Neural cell (in vitro differentiated cells): ENCODE results near the gene CRLF2. TPM values are rescaled to one million over a fixed set of nuclear protein-coding genes. Genes with fewer than 3 reads are reported as not detected.

ENCODE experiments used
- H2AFZ ChIP-seq: fragments of 200-600, 300-800 bp; sonication (generic), shearing (Covaris generic); 2 replicates; pipeline ENCODE4 v1.6.0; 2014; ENCODE audit warnings: low read depth, mild to moderate bottlenecking, antibody characterized with exemption, low read length, moderate library complexity
- H3F3A ChIP-seq: fragments of 200-600 bp; shearing (Covaris generic); 2 replicates; pipeline ENCODE4 v1.6.1; 2016; ENCODE audit warnings: mild to moderate bottlenecking, moderate library complexity, mixed read lengths, antibody characterized with exemption, low read length; ENCODE audit not compliant: insufficient read depth, poor library complexity, severe bottlenecking
- H3K27ac ChIP-seq: fragments of 200-600, 300-800 bp; sonication (generic), shearing (Covaris generic); 2 replicates; pipeline ENCODE4 v1.5.1; 2014; ENCODE audit warnings: mild to moderate bottlenecking, low read length, moderate library complexity
- H3K27me3 ChIP-seq: fragments of 300-800, 200-600 bp; sonication (generic), shearing (Covaris generic); 2 replicates; pipeline ENCODE4 v1.6.0; 2014; ENCODE audit warnings: mild to moderate bottlenecking, low read depth, low read length, moderate library complexity; ENCODE audit not compliant: insufficient read depth
- H3K36me3 ChIP-seq: fragments of 300-800, 200-600 bp; sonication (generic), shearing (Covaris generic); 2 replicates; pipeline ENCODE4 v1.5.1; 2014; ENCODE audit warnings: mild to moderate bottlenecking, antibody characterized with exemption, low read length, moderate library complexity; ENCODE audit not compliant: insufficient read depth
- H3K4me2 ChIP-seq: fragments of 300-800, 200-600 bp; sonication (generic), shearing (Covaris generic); 2 replicates; pipeline ENCODE4 v1.6.0; 2014; ENCODE audit warnings: mild to moderate bottlenecking, low read length
- H3K4me3 ChIP-seq: fragments of 300-800, 200-600 bp; sonication (generic), shearing (Covaris generic); 2 replicates; pipeline ENCODE4 v1.5.1; 2014; ENCODE audit warnings: mild to moderate bottlenecking, low read length, moderate library complexity
- H3K79me2 ChIP-seq: fragments of 200-600 bp; shearing (Covaris generic); replicated peaks from 2 replicates; pipeline ENCODE4 v1.6.0; 2014; ENCODE audit warnings: mild to moderate bottlenecking, low read length, moderate library complexity; ENCODE audit not compliant: insufficient read depth
- H3K9ac ChIP-seq: fragments of 300-800, 200-600 bp; sonication (generic), shearing (Covaris generic); 2 replicates; pipeline ENCODE4 v1.6.1; 2016; ENCODE audit warnings: mild to moderate bottlenecking, low read length, mixed read lengths
- H3K9me2 ChIP-seq: fragments of 200-600 bp; shearing (Covaris generic); 2 replicates; pipeline ENCODE4 v1.6.1; 2016; ENCODE audit warnings: mild to moderate bottlenecking, low read length, mixed read lengths; ENCODE audit not compliant: insufficient read depth
- H3K9me3 ChIP-seq: fragments of 200-600, 300-800 bp; sonication (generic), shearing (Covaris generic); 2 replicates; pipeline ENCODE4 v1.6.1; 2016; ENCODE audit warnings: mild to moderate bottlenecking, mixed run types, low read length, moderate library complexity, mixed read lengths
- H4K20me1 ChIP-seq: fragments of 200-600 bp; shearing (Covaris generic); 2 replicates; pipeline ENCODE4 v1.6.1; 2016; ENCODE audit warnings: mild to moderate bottlenecking, mixed run types; ENCODE audit not compliant: insufficient read depth
- CTCF ChIP-seq: fragments of 450-650 bp; IDR thresholded peaks from 2 replicates; pipeline ENCODE4 v1.5.1; 2014; ENCODE audit warnings: antibody characterized with exemption, mild to moderate bottlenecking, moderate library complexity; ENCODE audit not compliant: poor library complexity, severe bottlenecking
- EP300 ChIP-seq: fragments of 450-650 bp; conservative IDR thresholded peaks from 2 replicates; pipeline ENCODE4 v1.6.1; 2014; ENCODE audit warnings: antibody characterized with exemption, mild to moderate bottlenecking, moderate library complexity; ENCODE audit not compliant: poor library complexity, severe bottlenecking
- EZH2 ChIP-seq: fragments of 200-600, 300-800 bp; shearing (Covaris generic), sonication (generic); IDR thresholded peaks from 2 replicates; pipeline ENCODE4 v1.6.1; 2014; ENCODE audit warnings: antibody characterized with exemption, low read length, borderline replicate concordance, mild to moderate bottlenecking; ENCODE audit not compliant: insufficient read depth, poor library complexity, severe bottlenecking
- MXI1 ChIP-seq: fragments of 450-650 bp; conservative IDR thresholded peaks from 2 replicates; pipeline ENCODE4 v1.6.1; 2014; ENCODE audit warnings: antibody characterized with exemption, mild to moderate bottlenecking; ENCODE audit not compliant: poor library complexity, severe bottlenecking
- POLR2AphosphoS5 ChIP-seq: IDR thresholded peaks from 2 replicates; pipeline ENCODE4 v1.6.1; 2012
- RAD21 ChIP-seq: fragments of 450-650 bp; conservative IDR thresholded peaks from 2 replicates; pipeline ENCODE4 v1.6.1; 2014; ENCODE audit warnings: antibody characterized with exemption, mild to moderate bottlenecking, moderate library complexity
- REST ChIP-seq: IDR thresholded peaks from 2 replicates; pipeline ENCODE4 v1.6.1; 2012; ENCODE audit warnings: borderline replicate concordance
- SMC3 ChIP-seq: fragments of 450-650 bp; conservative IDR thresholded peaks from 2 replicates; pipeline ENCODE4 v1.6.1; 2014; ENCODE audit warnings: antibody characterized with exemption, mild to moderate bottlenecking, moderate library complexity; ENCODE audit not compliant: poor library complexity
- TAF1 ChIP-seq: IDR thresholded peaks from 2 replicates; pipeline ENCODE4 v1.6.1; 2012; ENCODE audit warnings: low read depth
- polyA plus RNA-seq: library from polyadenylated mRNA; depleted of rRNA; stranded (reverse); fragments of >200 nt; gene quantifications from 2 replicates; pipeline ENCODE4 v1.2.3, GENCODE V29; 2014

The CRLF2 gene
- polyA plus RNA-seq, 1 donor from 2014 or later = not detected

GRCh38 chrX:1190596-1191145 is 21.8 kb downstream of the CRLF2 start:
- Histone ChIP-seq H3K9me2 (no peaks in the 10 kb centered on the region), H3K27me3 (no peaks in the 10 kb centered on the region), H3K36me3 (no peaks in the 10 kb centered on the region), H3K4me3 (no peak overlapping the region), H3K4me2 (no peak overlapping the region), H3K9ac (no peak overlapping the region), H2AFZ (no peak overlapping the region), H3F3A (no peaks in the 10 kb centered on the region), H3K9me3 (no peaks in the 10 kb centered on the region), H3K27ac (no peak overlapping the region), H4K20me1 (no peaks in the 10 kb centered on the region), H3K79me2 (no peaks in the 10 kb centered on the region)
- no peak for TF ChIP-seq POLR2AphosphoS5
- no peak for TF ChIP-seq CTCF
- no peak for TF ChIP-seq REST
- TF ChIP-seq EZH2 = no peak
- TF ChIP-seq TAF1 = no peak
- no peak for TF ChIP-seq RAD21
- no peak for TF ChIP-seq EP300
- TF ChIP-seq MXI1 = no peak
- TF ChIP-seq SMC3 = no peak

GRCh38 chrX:1185561-1185960 is 26.9 kb downstream of the CRLF2 start:
- no peak overlapping the region for H3K9ac ChIP-seq
- H3F3A ChIP-seq = no peaks in the 10 kb centered on the region
- H3K9me3 ChIP-seq = no peaks in the 10 kb centered on the region
- H3K4me2 ChIP-seq = no peak overlapping the region
- no peaks in the 10 kb centered on the region for H3K27me3 ChIP-seq
- no peaks in the 10 kb centered on the region for H3K36me3 ChIP-seq
- H3K9me2 ChIP-seq = no peaks in the 10 kb centered on the region
- no peak for TF ChIP-seq CTCF
- no peak for TF ChIP-seq POLR2AphosphoS5
- no peak for TF ChIP-seq REST
- no peak for TF ChIP-seq SMC3
- TF ChIP-seq MXI1 = no peak
- no peak for TF ChIP-seq EZH2
- no peak for TF ChIP-seq EP300
- no peak for TF ChIP-seq RAD21
- no peak for TF ChIP-seq TAF1
- H3K27ac ChIP-seq = no peak overlapping the region
- no peaks in the 10 kb centered on the region for H3K79me2 ChIP-seq
- H3K4me3 ChIP-seq = no peak overlapping the region
- no peaks in the 10 kb centered on the region for H4K20me1 ChIP-seq
- H2AFZ ChIP-seq = no peak overlapping the region
